ENCODE measurements around the gene C12orf60. TPM values are rescaled to one million over a fixed set of nuclear protein-coding genes. Genes with fewer than 3 reads are reported as not detected.
"Not testable (repeated sequence)": the region's sequence is repeated elsewhere in the genome, so short reads cannot be mapped to it uniquely, and the experiment has no call there.

The C12orf60 gene, protein sequence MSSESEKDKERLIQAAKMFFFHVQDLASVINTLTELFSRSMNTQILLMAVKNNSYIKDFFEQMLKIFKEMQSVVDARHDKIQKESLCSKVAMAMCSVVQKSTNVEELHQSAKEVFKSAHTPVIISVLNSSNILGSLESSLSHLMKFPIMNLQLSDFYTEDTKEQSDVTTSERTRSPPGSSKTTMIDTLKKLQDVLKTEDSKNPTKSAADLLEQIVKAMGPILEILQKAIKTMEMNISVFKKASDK
- polyA plus RNA-seq (2013, experiment 1 of 2) = 2.2 TPM
- 2.1 TPM for polyA plus RNA-seq (2013, experiment 2 of 2)

DNA sequence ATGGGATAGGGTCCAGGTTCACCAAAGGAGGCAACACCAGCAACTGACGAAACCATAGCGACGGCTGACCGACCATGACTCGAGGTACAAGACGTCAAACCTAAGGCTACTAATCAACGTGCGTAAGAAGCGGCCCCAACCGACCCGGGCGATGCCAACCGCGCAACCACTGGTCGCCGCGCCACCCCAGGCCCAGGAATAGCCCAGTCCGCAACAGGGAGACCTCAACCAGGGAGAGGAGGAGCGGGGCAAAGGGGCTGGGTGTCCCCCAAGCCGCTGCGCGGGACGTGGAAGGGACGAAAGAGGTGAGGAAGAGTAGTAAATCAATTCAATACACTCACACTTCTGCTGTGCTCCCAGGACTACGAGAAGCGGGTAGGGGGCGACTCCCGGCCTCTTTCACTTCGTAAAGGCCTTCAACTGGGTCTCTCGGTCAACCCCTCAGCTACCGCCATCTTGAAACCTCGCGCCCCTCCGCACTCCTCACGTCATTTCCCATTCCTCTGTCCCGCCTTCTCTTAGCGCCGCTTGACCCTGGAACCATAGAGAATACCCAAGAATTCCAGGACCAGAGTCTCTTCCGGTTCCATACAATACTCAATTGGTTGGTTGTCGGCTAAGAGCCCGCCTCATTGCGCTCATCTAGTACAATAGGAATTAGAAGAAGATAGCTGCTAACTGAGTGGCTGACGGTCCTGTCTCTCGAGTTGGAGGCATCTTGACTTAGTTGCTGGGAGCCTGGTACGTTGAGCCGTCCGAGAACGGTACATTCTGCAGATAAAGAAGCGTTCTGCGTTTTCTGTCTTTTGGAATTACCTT is at the start of gene C12orf60, which contains the start of gene WBP11:
C12orf60 (plus strand) TSS at position 660 of the 819 bp plus-strand sequence. CDS start 19,266 bp downstream, outside the sequence.
WBP11 (minus strand) TSS at position 468 of the 819 bp plus-strand sequence. CDS start 2,095 bp downstream, outside the sequence.
- no CpG with 5 or more reads among the region's 50 CpGs for WGBS (ENCODE audit: extremely low coverage, insufficient coverage, low lambda C conversion rate)
- H3K27ac ChIP-seq (ENCODE audit: low read depth, low read length) = no peak within 1 kb of the TSS
- no peaks in the 10 kb centered on the region for H3K4me1 ChIP-seq (ENCODE audit: control insufficient read depth, low read depth, low read length)
- peaks cover 24% of the 10 kb centered on the region for H3K79me2 ChIP-seq (ENCODE audit: control insufficient read depth, insufficient read depth, low read length)
- peak within 1 kb of the TSS; percentile 99 for H3K56ac ChIP-seq (ENCODE audit: low read length)
- H3K18ac ChIP-seq (ENCODE audit: low read length) = peak within 1 kb of the TSS; percentile 36
- H3K36me3 ChIP-seq (ENCODE audit: control insufficient read depth, insufficient read depth, low read length) = no peaks in the 10 kb centered on the region
- H3K27me3 ChIP-seq (ENCODE audit: insufficient read depth, low read length, poor library complexity) = no peaks in the 10 kb centered on the region
- H3K23ac ChIP-seq (ENCODE audit: low read length) = peak within 1 kb of the TSS; percentile 15
- peak within 1 kb of the TSS; percentile 3 for H4K8ac ChIP-seq (ENCODE audit: low read depth, low read length)
- DNase-seq = peak; percentile 100
- H2AK5ac ChIP-seq (ENCODE audit: low read length) = no peak within 1 kb of the TSS
- peak within 1 kb of the TSS; percentile 67 for H2BK5ac ChIP-seq (ENCODE audit: low read length)
- H3K9ac ChIP-seq (ENCODE audit: low read length) = peak within 1 kb of the TSS; percentile 99
- H2BK120ac ChIP-seq (ENCODE audit: low read depth, low read length) = no peak within 1 kb of the TSS
- peak within 1 kb of the TSS; percentile 41 for H3K4ac ChIP-seq (ENCODE audit: low read depth, low read length)
- H3K4me2 ChIP-seq (ENCODE audit: low read length) = peak within 1 kb of the TSS; percentile 89
- peak within 1 kb of the TSS; percentile 99 for H3K4me3 ChIP-seq (ENCODE audit: low read length)
- no peak within 1 kb of the TSS for H2BK15ac ChIP-seq (replicated peaks; ENCODE audit: low read depth)
- H4K5ac ChIP-seq (ENCODE audit: low read length) = no peak within 1 kb of the TSS
- peaks cover 4% of the 10 kb centered on the region for H3K79me1 ChIP-seq (ENCODE audit: low read length)

DNA sequence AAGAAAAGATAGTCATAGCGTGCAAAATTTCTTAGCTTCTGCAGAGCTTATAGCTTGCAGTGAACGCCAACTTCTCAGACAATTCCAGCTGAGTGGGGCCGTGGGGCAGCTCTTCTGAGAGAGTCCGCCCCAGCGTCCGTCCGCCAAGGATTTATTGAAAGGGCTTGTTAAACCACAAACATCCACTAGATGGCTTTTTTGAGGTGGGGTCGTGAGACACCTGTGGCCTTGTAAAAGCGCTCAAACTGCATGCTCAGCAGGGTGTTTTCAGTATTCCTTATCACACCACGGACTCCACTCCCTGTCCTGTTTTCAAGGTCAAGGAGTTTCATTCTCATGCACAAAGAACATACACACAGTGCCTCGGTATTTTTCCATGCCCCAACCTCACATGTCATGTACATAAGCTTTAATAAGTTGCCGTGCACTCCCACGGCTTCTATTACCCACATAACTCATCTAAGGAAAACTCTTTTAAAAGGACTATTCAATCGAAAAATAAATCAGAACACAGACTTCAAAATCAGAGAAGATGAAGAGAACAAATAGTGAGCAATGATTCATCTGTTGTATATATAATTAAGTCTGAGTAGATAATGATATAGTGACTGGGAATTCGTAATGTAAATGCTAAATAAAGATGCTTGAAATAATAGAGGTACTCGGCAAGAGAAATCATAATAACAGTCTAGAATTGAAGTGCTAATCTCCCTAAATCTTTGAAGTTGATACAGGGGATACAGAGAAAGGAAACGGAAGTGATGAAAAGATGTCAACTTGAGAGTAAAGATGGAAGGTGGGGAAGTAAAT is 46.9 kb upstream of the C12orf60 start:
- H3K27me3 ChIP-seq (ENCODE audit: insufficient read depth, low read length, poor library complexity) = no peaks in the 10 kb centered on the region
- no peak overlapping the region for H3K4me2 ChIP-seq (ENCODE audit: low read length)
- no peak overlapping the region for H4K8ac ChIP-seq (ENCODE audit: low read depth, low read length)
- H4K5ac ChIP-seq (ENCODE audit: low read length) = no peak overlapping the region
- no peaks in the 10 kb centered on the region for H3K4me1 ChIP-seq (ENCODE audit: control insufficient read depth, low read depth, low read length)
- peak; percentile 73 for DNase-seq
- H3K27ac ChIP-seq (ENCODE audit: low read depth, low read length) = no peak overlapping the region
- H3K56ac ChIP-seq (ENCODE audit: low read length) = no peak overlapping the region
- no peak overlapping the region for H3K9ac ChIP-seq (ENCODE audit: low read length)
- H2AK5ac ChIP-seq (ENCODE audit: low read length) = no peak overlapping the region
- no peak overlapping the region for H3K18ac ChIP-seq (ENCODE audit: low read length)
- no peaks in the 10 kb centered on the region for H3K36me3 ChIP-seq (ENCODE audit: control insufficient read depth, insufficient read depth, low read length)
- H3K79me1 ChIP-seq (ENCODE audit: low read length) = no peaks in the 10 kb centered on the region
- no peak overlapping the region for H2BK120ac ChIP-seq (ENCODE audit: low read depth, low read length)
- no peak overlapping the region for H2BK15ac ChIP-seq (replicated peaks; ENCODE audit: low read depth)
- H2BK5ac ChIP-seq (ENCODE audit: low read length) = no peak overlapping the region
- H3K4ac ChIP-seq (ENCODE audit: low read depth, low read length) = no peak overlapping the region
- no CpG with 5 or more reads among the region's 17 CpGs for WGBS (ENCODE audit: extremely low coverage, insufficient coverage, low lambda C conversion rate)
- no peaks in the 10 kb centered on the region for H3K79me2 ChIP-seq (ENCODE audit: control insufficient read depth, insufficient read depth, low read length)
- H3K23ac ChIP-seq (ENCODE audit: low read length) = no peak overlapping the region
- no peak overlapping the region for H3K4me3 ChIP-seq (ENCODE audit: low read length)

DNA sequence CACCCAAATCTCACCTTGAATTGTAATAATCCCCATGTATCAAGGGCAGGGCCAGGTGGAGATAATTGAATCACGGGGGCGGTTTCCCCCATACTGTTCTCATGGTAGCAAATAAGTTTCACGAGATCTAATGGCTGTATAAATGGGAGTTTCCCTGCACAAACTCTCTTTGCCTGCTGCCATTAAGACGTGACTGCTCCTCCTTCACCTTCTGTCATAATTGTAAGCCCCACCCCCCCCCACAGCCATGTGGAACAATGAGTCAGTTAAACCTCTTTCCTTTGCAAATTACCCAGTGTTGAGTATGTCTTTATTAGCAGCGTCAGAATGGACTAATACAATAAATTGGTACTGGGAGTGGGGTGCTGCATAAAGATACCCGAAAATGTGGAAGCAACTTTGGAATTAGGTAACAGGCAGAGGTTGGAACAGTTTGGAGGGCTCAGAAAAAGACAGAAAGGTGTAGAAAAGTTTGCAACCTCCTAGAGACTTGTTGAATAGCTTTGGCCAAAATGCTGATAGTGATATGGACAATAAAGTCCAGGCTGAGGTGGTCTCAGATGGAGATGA is 43.7 kb upstream of the C12orf60 start:
- H3K27me3 ChIP-seq (ENCODE audit: insufficient read depth, low read length, poor library complexity); H3K4me2 ChIP-seq (ENCODE audit: low read length); DNase-seq; H3K23ac ChIP-seq (ENCODE audit: low read length); H3K18ac ChIP-seq (ENCODE audit: low read length); H2BK15ac ChIP-seq (replicated peaks; ENCODE audit: low read depth); H3K9ac ChIP-seq (ENCODE audit: low read length); H2BK5ac ChIP-seq (ENCODE audit: low read length); H3K27ac ChIP-seq (ENCODE audit: low read depth, low read length); H3K4me3 ChIP-seq (ENCODE audit: low read length); H4K8ac ChIP-seq (ENCODE audit: low read depth, low read length); H3K79me2 ChIP-seq (ENCODE audit: control insufficient read depth, insufficient read depth, low read length); H3K56ac ChIP-seq (ENCODE audit: low read length); H3K79me1 ChIP-seq (ENCODE audit: low read length); H4K5ac ChIP-seq (ENCODE audit: low read length); H3K4me1 ChIP-seq (ENCODE audit: control insufficient read depth, low read depth, low read length); H2AK5ac ChIP-seq (ENCODE audit: low read length); H3K36me3 ChIP-seq (ENCODE audit: control insufficient read depth, insufficient read depth, low read length); H3K4ac ChIP-seq (ENCODE audit: low read depth, low read length); H2BK120ac ChIP-seq (ENCODE audit: low read depth, low read length): not testable (repeated sequence)
- no CpG with 5 or more reads among the region's 6 CpGs for WGBS (ENCODE audit: extremely low coverage, insufficient coverage, low lambda C conversion rate)

DNA sequence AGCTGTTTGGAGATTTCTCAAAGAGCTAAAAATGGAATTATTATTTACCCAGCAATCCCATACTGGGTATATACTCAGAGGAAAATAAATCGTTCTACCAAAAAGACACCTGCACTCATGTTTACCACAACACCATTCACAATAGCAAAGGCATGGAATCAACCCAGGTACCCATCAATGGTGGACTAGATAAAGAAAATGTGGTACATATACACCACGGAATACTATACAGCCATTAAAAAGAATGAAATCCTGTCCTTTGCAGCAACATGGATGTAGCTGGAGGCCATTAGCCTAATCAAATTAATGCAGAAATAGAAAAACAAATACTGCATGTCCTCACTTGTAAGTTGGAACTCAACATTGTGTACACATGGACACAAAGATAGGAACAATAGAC is 38.1 kb upstream of the C12orf60 start:
- H2AK5ac ChIP-seq (ENCODE audit: low read length) = no peak overlapping the region
- no peak overlapping the region for H3K9ac ChIP-seq (ENCODE audit: low read length)
- no CpG with 5 or more reads among the region's 2 CpGs for WGBS (ENCODE audit: extremely low coverage, insufficient coverage, low lambda C conversion rate)
- no peaks in the 10 kb centered on the region for H3K4me1 ChIP-seq (ENCODE audit: control insufficient read depth, low read depth, low read length)
- no peak overlapping the region for H4K8ac ChIP-seq (ENCODE audit: low read depth, low read length)
- no peak overlapping the region for H3K23ac ChIP-seq (ENCODE audit: low read length)
- no peak overlapping the region for H2BK120ac ChIP-seq (ENCODE audit: low read depth, low read length)
- DNase-seq = no peak
- H2BK5ac ChIP-seq (ENCODE audit: low read length) = no peak overlapping the region
- H4K5ac ChIP-seq (ENCODE audit: low read length) = no peak overlapping the region
- no peak overlapping the region for H3K27ac ChIP-seq (ENCODE audit: low read depth, low read length)
- no peak overlapping the region for H3K4ac ChIP-seq (ENCODE audit: low read depth, low read length)
- H3K79me2 ChIP-seq (ENCODE audit: control insufficient read depth, insufficient read depth, low read length) = peaks cover 5% of the 10 kb centered on the region
- H3K4me2 ChIP-seq (ENCODE audit: low read length) = no peak overlapping the region
- H3K4me3 ChIP-seq (ENCODE audit: low read length) = no peak overlapping the region
- peaks cover 1% of the 10 kb centered on the region for H3K79me1 ChIP-seq (ENCODE audit: low read length)
- H3K18ac ChIP-seq (ENCODE audit: low read length) = no peak overlapping the region
- no peak overlapping the region for H3K56ac ChIP-seq (ENCODE audit: low read length)
- no peaks in the 10 kb centered on the region for H3K36me3 ChIP-seq (ENCODE audit: control insufficient read depth, insufficient read depth, low read length)
- H3K27me3 ChIP-seq (ENCODE audit: insufficient read depth, low read length, poor library complexity) = no peaks in the 10 kb centered on the region
- no peak overlapping the region for H2BK15ac ChIP-seq (replicated peaks; ENCODE audit: low read depth)

- not testable (repeated sequence) for H3K27me3 ChIP-seq (ENCODE audit: insufficient read depth, low read length, poor library complexity); H3K56ac ChIP-seq (ENCODE audit: low read length); H3K4ac ChIP-seq (ENCODE audit: low read depth, low read length); H3K4me3 ChIP-seq (ENCODE audit: low read length); H2BK15ac ChIP-seq (replicated peaks; ENCODE audit: low read depth); H2AK5ac ChIP-seq (ENCODE audit: low read length); DNase-seq; H3K4me2 ChIP-seq (ENCODE audit: low read length); H3K79me2 ChIP-seq (ENCODE audit: control insufficient read depth, insufficient read depth, low read length); H3K9ac ChIP-seq (ENCODE audit: low read length); H3K79me1 ChIP-seq (ENCODE audit: low read length); H3K27ac ChIP-seq (ENCODE audit: low read depth, low read length); H4K5ac ChIP-seq (ENCODE audit: low read length); H3K4me1 ChIP-seq (ENCODE audit: control insufficient read depth, low read depth, low read length); H3K18ac ChIP-seq (ENCODE audit: low read length); H2BK120ac ChIP-seq (ENCODE audit: low read depth, low read length); H2BK5ac ChIP-seq (ENCODE audit: low read length); H3K23ac ChIP-seq (ENCODE audit: low read length); H4K8ac ChIP-seq (ENCODE audit: low read depth, low read length); H3K36me3 ChIP-seq (ENCODE audit: control insufficient read depth, insufficient read depth, low read length)
- WGBS (ENCODE audit: extremely low coverage, insufficient coverage, low lambda C conversion rate) = no CpG with 5 or more reads among the region's 3 CpGs
Observed at GRCh38 chr12:14766020-14766419, 37.5 kb upstream of the C12orf60 start.

Measured in mesendoderm (in vitro differentiated cells).